ENCODE data around the gene SRGAP3.

SRGAP3 gene

GRCh38 chr3:9059489-9060400 is 189.7 kb downstream of the SRGAP3 start:
- H3K4me3 ChIP-seq (ENCODE audit: low read depth, low read length) = no peak overlapping the region
- DNase-seq (ENCODE audit: low read depth) = peak; percentile 9
- no peak for TF ChIP-seq CTCF (IDR thresholded peaks at IDR 0.05; ENCODE audit: insufficient read depth, low read depth, low read length, missing control alignments)

GRCh38 chr3:9056581-9056980 is 192.9 kb downstream of the SRGAP3 start:
- no peak for DNase-seq (ENCODE audit: low read depth)
- no peak for TF ChIP-seq CTCF (IDR thresholded peaks at IDR 0.05; ENCODE audit: insufficient read depth, low read depth, low read length, missing control alignments)
- H3K4me3 ChIP-seq (ENCODE audit: low read depth, low read length) = no peak overlapping the region

- H3K4me3 ChIP-seq (ENCODE audit: low read depth, low read length) = no peak overlapping the region
- DNase-seq (ENCODE audit: low read depth) = no peak
- TF ChIP-seq CTCF (IDR thresholded peaks at IDR 0.05; ENCODE audit: insufficient read depth, low read depth, low read length, missing control alignments) = no peak
Observed at GRCh38 chr3:9047452-9048346, 201.7 kb downstream of the SRGAP3 start.

- TF ChIP-seq CTCF (IDR thresholded peaks at IDR 0.05; ENCODE audit: insufficient read depth, low read depth, low read length, missing control alignments) = no peak
- no peak for DNase-seq (ENCODE audit: low read depth)
- H3K4me3 ChIP-seq (ENCODE audit: low read depth, low read length) = no peak overlapping the region
Observed at GRCh38 chr3:9045371-9045770, 204.1 kb downstream of the SRGAP3 start.

GRCh38 chr3:9043063-9043462 is 206.4 kb downstream of the SRGAP3 start:
- no peak for TF ChIP-seq CTCF (IDR thresholded peaks at IDR 0.05; ENCODE audit: insufficient read depth, low read depth, low read length, missing control alignments)
- H3K4me3 ChIP-seq (ENCODE audit: low read depth, low read length) = no peak overlapping the region
- DNase-seq (ENCODE audit: low read depth) = no peak

- DNase-seq (ENCODE audit: low read depth) = no peak
- H3K4me3 ChIP-seq (ENCODE audit: low read depth, low read length) = no peak overlapping the region
- no peak for TF ChIP-seq CTCF (IDR thresholded peaks at IDR 0.05; ENCODE audit: insufficient read depth, low read depth, low read length, missing control alignments)
Observed at GRCh38 chr3:9041626-9042025, 207.8 kb downstream of the SRGAP3 start.
